NCI-H2171 (cell line): ENCODE results near the gene LFNG.
"Not testable (repeated sequence)": the region's sequence is repeated elsewhere in the genome, so short reads cannot be mapped to it uniquely, and the experiment has no call there.

Experiments
- DNase-seq: peaks from one replicate; lab custom pipeline; 2025; lab: John Stamatoyannopoulos, UW

LFNG gene

GRCh38 chr7:2530071-2530987, 10.8 kb downstream of the LFNG start:
- DNase-seq, result no peak

GRCh38 chr7:2530994-2531795, 11.6 kb downstream of the LFNG start:
- not testable (repeated sequence) for DNase-seq

- not testable (repeated sequence) for DNase-seq
Measured at GRCh38 chr7:2531796-2532110, 12.2 kb downstream of the LFNG start.

- DNase-seq, result not testable (repeated sequence)
Measured at GRCh38 chr7:2532199-2532772, 12.7 kb downstream of the LFNG start.

GRCh38 chr7:2532816-2533215, 13.2 kb downstream of the LFNG start:
- DNase-seq, result not testable (repeated sequence)

- DNase-seq, result not testable (repeated sequence)
Measured at GRCh38 chr7:2533566-2533965, 14.0 kb downstream of the LFNG start.

GRCh38 chr7:2534214-2534613, 14.6 kb downstream of the LFNG start:
- DNase-seq, result not testable (repeated sequence)

GRCh38 chr7:2535872-2536627, 16.5 kb downstream of the LFNG start:
- DNase-seq, result not testable (repeated sequence)

- no peak for DNase-seq
Measured at GRCh38 chr7:2537981-2538851, 18.6 kb downstream of the LFNG start.

- DNase-seq, result no peak
Measured at GRCh38 chr7:2539031-2539911, 19.7 kb downstream of the LFNG start.

- DNase-seq, result no peak
Measured at GRCh38 chr7:2540133-2540532, 20.6 kb downstream of the LFNG start.

- no peak for DNase-seq
Measured at GRCh38 chr7:2540641-2541051, 21.1 kb downstream of the LFNG start.

- DNase-seq, result no peak
Measured at GRCh38 chr7:2541291-2542010, 21.9 kb downstream of the LFNG start.

GRCh38 chr7:2542011-2542915, 22.7 kb downstream of the LFNG start:
- no peak for DNase-seq

- DNase-seq, result no peak
Measured at GRCh38 chr7:2542916-2543871, 23.6 kb downstream of the LFNG start.

- no peak for DNase-seq
Measured at GRCh38 chr7:2544541-2545188, 25.1 kb downstream of the LFNG start.
